IPS-18c (cell line): ENCODE measurements around the gene EIF2AK2.
A peak's percentile ranks its signal among the peaks of the same experiment; 100 is the strongest.

Source experiments
- H3K4me3 ChIP-seq: 2 replicates; pipeline ENCODE4 v1.7.0; 2013; ENCODE audit warnings: low read depth, mild to moderate bottlenecking, low read length, moderate library complexity; ENCODE audit not compliant: insufficient read depth
- H3K9me3 ChIP-seq: one replicate; pipeline ENCODE4 v1.6.1; 2013; ENCODE audit warnings: mild to moderate bottlenecking, low read length, moderate library complexity; ENCODE audit not compliant: control insufficient read depth, insufficient read depth

EIF2AK2 gene

DNA sequence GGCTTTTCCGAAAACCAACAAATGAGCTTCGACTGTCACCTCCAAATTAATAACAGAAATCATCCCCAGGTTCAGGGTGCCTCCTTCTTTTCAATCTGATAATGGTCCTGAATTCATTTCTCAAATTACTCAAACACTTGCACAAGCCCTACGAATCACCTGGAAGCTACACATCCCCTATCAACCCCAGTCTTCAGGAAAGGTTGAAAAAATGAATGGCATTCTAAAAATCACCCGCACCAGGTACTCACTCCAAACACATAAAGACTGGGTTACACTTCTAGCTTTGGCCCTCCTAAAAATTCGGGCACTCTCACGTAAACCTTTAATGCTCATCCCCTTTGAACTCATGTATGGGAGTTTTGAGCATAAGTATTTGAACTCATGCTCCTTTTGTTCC is 23.9 kb downstream of the EIF2AK2 start:
- no peaks in the 10 kb centered on the region for H3K9me3 ChIP-seq

DNA sequence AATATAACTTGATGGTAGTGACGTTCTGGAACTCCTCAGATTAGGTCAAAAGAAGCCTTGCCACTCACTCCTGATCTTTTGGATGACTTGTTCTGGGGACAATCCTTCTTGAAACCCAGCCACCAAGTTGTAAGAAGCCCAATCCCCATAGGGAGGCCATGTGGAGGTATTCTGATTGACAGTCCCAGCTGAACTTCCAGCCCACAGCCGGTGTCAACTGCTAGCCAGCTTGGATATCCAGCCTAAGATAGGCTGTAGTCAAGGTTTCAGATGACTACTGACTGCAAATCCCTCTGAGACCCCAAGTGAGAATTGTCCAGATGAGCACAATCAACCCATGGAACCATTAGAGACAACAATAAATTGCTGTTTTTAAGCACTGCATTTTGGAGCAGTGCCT is 31.4 kb downstream of the EIF2AK2 start:
- no peaks in the 10 kb centered on the region for H3K9me3 ChIP-seq
- H3K4me3 ChIP-seq, result no peak overlapping the region

More for the DNA sequence above, 23.9 kb downstream of the EIF2AK2 start:
- no peak overlapping the region for H3K4me3 ChIP-seq

DNA sequence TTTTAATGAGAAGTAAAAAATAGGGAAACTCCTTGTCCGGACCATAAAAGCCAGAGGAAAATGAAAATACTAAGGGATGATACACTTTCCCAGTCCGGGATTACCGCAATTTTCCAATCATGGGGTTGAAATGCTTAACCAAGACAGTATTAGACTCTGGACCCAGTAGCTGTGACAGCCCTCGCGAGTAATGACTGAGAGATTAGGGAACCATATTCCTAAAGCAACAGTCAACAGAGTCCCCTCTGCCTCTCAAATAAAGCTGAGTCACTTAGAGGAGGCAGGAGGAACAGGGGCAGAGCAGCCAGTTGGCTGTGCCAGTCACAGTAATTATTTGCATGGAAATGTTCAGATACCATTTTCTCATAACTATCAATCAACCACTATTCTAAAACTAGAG is 37.6 kb downstream of the EIF2AK2 start:
- no peak overlapping the region for H3K4me3 ChIP-seq
- no peaks in the 10 kb centered on the region for H3K9me3 ChIP-seq

DNA sequence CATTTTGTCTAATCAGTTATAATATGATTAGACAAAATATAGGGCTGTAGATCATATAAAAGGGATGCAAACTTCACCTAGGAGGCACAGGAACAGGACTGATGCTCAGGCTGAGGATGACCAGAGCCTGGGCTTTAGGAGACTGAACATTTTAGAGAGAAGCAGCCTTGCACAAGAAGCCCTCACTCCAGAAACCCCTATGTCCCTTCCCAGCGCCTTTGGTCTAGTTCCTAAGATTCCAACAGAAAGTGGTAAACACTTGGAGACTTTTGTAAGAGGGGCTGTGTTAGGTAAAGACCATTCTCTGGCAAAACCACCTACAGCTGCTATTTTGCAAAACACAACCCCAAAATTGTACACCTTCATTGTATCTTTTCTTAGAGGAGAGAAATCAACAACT is 39.2 kb downstream of the EIF2AK2 start:
- Histone ChIP-seq H3K9me3 (no peaks in the 10 kb centered on the region), H3K4me3 (no peak overlapping the region)

DNA sequence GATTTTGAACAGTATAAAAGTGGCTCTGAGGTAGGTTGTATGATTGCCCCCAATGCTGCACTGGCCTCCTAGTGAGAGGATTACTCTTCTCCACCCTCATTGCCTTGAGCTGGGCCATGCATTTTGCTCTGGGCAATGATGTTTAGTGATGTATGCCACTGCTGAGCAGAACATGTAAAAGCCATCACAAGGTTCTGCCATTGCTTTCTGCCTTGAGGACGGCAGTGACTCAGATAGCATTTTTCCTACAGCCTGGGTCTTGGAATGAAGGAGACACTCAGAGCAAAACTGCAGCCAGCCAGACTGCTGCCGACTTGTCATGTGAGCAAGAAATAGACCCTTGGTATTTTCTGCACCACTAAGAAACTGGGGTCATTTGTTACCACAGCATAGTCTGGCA is 44.8 kb downstream of the EIF2AK2 start:
- Histone ChIP-seq H3K4me3 (no peak overlapping the region), H3K9me3 (no peaks in the 10 kb centered on the region)

DNA sequence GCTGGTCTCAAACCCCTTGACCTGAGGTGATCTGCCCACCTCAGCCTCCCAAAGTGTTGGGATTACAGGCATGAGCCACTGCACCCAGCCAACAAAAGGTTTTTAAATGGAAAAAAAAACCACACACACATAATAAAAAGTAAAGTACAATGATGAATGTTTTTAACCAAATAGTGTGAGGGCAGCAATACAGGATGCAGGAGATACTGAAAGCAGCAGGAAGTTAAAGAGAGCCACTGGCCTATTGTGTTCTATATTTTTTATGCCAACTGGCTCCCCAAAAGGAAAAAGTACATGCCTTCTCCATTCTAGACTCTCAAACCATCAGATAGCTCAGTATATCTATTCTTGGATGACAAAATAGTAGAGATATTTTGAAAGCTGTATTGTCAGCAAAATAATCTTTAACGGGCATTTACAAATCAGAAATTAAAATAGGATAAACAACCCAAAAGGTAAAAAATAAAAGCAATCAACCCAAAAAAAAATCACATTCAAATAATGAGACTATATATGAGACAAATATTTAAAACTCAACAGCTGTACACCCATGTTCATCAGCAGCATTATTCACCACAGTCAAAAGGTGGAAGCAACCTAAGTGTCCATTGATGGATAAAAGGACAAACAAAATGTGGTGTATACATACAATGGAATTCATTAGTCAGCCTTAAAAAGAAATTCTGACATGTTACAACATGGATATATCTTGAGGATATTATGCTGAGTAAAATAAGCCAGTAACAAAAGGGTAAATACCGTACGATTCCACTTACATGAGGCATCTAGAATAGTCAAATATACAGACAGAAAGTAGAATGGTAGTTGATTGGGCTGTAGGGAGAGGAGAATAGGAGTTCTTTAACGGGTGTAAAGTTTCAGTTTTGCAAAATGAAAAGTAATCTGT is 46.2 kb downstream of the EIF2AK2 start:
- no peak overlapping the region for H3K4me3 ChIP-seq
- H3K9me3 ChIP-seq, result no peaks in the 10 kb centered on the region

DNA sequence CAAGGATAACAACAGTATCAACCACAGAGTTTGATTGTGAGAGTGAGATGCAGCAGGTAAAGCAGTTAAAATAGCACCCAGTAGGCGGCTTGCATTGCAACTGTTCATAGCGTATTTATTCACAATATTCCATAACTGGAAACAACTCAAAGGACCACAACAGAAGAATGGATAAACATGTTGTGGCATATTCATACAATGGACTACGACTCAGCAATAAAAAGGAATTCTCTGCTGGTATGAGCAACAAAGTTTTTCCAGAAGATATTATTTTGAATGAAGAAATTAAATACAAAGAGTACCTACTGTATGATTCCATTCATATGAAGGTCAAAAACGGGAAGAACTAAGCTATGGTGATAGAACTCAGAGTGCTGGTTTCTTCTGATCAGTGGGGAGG is 47.3 kb downstream of the EIF2AK2 start:
- Histone ChIP-seq H3K4me3 (no peak overlapping the region), H3K9me3 (no peaks in the 10 kb centered on the region)

DNA sequence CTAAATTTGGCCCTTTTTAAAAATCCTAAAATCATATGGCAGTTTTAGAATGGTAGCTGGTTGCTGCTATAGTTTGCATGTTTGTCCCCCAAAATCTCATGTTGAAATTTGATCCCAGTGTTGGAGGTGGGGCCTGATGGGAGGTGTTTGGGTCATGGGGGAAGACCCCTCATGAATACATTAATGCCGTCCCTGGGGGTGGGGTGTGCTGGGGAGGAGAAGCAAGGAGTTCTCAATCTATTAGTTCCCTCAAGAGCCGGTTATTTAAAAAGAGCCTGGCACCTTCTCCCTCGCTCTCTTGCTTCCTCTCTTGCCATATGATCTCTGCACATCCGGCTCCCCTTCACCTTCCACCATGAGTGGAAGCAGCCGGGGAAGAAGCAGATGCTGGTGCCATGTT is 51.6 kb downstream of the EIF2AK2 start:
- no peaks in the 10 kb centered on the region for H3K9me3 ChIP-seq
- no peak overlapping the region for H3K4me3 ChIP-seq

DNA sequence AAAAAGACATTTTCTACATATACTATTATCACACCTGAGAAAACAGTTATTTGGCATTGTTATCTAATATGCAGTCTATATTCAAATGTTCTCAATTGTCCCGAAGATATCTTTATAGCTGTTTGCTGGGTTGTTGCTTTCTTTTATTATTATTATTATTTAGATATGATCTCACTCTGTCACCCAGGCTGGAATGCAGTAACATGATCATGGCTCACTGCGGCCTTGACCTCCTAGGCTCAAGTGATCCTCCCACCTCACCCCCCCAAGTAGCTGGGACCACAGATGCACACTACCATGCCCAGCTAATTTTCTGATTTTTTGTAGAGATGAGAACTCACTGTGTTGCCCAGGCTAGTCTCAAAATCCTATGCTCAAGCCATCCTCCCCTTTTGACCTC is 52.6 kb downstream of the EIF2AK2 start:
- Histone ChIP-seq H3K9me3 (no peaks in the 10 kb centered on the region), H3K4me3 (no peak overlapping the region)

DNA sequence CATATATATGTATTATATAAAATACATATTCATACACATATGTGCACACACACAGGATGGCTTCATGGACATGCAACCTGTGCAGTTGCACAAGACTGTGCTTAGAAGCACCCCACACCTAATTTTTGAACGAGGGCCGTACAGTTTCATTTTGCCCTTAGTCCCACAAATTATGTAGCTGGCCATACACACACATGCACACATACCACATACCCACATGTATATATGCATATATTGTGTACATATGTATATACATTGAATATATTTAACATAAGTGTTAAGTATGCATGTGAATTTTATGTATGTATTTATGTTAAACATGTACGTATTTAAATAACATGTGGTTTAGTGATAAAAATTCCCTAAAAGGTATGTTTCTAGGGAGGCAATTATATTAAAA is 54.2 kb downstream of the EIF2AK2 start:
- H3K4me3 ChIP-seq, result no peak overlapping the region
- H3K9me3 ChIP-seq, result no peaks in the 10 kb centered on the region

DNA sequence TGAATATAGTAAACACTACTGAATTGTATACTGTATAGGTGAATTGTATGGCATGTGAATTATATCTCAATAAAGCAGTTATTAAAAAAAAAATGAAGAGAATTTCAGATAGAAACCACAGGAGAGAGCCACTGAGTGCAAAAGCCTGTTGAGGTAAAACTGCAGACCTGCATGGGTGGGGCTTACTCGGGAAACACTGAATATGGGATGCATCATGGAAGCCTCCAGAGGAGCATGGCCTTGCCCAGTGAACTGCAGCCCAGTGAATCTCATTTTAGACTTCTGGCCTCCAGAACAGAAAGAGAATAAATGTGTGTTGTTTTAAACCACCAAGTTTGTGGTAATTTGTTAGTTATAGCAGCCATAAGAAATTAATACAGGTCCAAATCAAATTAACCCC is 56.7 kb downstream of the EIF2AK2 start:
- Histone ChIP-seq H3K9me3 (no peaks in the 10 kb centered on the region), H3K4me3 (no peak overlapping the region)

DNA sequence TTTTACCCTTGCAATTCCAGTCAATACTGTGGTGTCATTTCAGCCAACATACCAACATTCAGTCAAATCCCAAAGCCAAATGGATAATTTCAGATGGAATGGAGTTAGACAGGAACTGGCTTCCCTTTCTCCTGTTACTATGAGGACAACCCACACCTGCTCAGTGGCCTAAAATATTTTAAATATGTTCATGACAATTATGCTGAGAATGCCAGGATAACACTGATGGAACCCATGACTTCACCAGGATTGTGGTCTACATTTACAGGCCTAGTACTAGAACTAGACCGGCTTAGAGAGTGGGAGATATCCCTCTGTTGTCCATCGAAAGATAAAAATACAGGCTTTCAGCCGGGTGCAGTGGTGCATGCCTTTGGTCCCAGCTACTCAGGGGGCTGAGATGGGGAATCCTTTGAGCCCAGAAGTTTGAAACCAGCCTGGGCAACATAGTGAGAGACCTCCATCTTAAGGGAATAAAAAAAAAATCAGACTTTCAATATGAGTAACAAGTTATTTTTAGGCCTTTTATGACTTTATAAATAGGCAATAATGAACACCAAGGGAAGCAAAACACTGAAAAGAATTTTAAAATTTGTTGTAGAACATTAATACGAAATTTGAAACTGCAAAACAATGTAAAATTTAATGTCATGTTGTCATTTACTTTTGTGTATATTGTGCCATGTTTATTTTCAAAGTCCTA is 58.2 kb downstream of the EIF2AK2 start:
- Histone ChIP-seq H3K4me3 (no peak overlapping the region), H3K9me3 (no peaks in the 10 kb centered on the region)

DNA sequence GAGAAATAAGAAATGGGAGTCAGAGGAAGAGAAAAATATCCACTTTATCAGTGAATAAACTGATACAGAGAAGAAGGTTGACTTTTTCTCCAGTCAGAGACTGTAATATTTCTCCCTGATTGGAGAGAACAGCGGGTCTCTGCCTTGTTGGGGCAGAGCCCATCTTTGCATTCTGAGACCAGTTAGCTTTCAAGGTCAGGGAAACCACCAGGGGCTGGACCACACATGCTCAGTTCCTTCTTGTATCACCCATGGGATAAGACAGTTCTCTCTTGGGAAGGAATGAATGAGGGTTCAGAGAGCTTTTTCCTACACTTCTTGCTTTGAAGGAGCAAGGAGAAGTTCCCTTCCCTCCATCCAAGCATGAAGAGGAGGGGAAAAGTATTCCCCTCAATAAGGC is 60.2 kb downstream of the EIF2AK2 start:
- H3K4me3 ChIP-seq, result no peak overlapping the region
- H3K9me3 ChIP-seq, result no peaks in the 10 kb centered on the region

DNA sequence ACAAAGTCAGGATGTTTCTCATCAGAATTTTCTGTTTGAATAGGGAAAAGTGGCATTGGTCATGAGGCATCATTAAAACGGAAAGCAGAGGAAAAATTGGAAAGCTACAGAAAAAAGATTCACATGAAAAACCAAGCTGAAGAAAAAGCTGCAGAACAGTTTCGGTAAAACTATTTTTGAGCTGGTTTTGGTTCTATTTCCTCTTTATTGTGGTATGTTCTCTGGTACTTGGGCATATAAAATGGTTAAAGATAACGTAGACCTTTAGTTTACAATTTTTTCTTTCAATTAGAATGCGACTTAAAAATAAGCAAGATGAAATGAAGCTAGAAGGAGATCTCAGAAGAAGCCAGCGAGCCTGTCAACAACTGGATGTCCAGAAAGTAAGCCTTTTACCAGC is 64.9 kb downstream of the EIF2AK2 start:
- Histone ChIP-seq H3K9me3 (no peaks in the 10 kb centered on the region), H3K4me3 (no peak overlapping the region)

DNA sequence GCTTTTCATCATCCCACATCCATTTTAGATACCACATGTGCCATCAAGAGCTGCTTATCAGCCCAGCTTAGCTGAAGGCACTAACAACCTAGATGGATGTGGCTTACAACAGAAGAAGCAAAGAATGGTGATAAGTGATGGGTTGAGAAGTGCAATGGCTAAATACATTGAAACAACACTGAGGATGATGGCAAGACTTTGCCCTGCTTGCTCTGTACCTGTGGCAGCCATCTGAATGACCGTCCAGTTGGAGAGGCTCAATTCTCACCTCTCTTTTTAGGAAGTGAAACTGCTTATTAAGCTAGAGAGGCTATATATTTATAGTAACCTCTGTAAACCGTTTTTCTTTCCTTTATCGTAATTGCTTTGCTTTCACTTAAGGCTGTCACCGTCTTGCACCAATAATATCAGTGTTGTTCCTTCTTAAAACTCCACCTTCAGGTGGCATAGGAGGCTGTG is 66.7 kb downstream of the EIF2AK2 start:
- Histone ChIP-seq H3K9me3 (no peaks in the 10 kb centered on the region), H3K4me3 (no peak overlapping the region)

DNA sequence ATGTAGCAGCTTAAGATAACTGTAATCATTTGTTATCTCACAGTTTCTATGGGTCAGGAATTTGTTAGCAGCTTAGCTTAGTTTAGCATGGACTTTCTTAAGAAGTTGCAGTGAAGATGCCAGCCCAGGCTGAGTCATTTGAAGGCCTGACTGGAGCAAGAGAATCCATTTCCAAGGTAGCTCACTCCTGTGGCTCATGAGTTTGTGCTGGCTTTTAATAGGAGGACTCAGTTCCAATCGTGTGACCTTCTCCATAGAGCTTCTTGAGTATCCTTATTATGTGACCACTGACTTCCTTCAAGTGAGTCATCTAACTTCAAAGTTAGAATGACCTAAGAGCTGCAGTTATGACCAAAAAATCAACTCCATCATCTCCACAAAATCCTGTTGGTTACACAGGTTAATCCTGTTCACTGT is 71.0 kb downstream of the EIF2AK2 start:
- H3K9me3 ChIP-seq, result no peaks in the 10 kb centered on the region

DNA sequence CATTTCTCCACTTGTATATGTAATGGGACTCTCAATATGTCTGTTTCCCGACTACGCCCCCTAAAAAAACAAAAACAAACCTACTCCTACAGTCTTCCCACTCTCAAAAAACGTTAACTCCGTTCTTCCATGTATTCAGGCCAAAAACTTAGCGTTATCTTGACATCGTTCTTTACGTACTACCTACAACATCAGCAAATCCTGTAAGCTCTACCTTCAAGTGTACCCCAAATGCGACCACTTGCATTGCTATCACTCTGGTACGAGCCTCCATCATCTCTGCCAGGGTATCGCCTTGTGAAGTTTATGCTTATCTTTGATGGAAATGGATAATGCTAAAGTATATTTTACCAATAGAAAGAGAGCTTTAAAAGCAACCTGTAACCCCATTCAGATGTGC is 72.0 kb downstream of the EIF2AK2 start:
- peak overlapping the region; percentile 92 for H3K4me3 ChIP-seq
- H3K9me3 ChIP-seq, result no peaks in the 10 kb centered on the region

More for the DNA sequence above, 71.0 kb downstream of the EIF2AK2 start:
- no peak overlapping the region for H3K4me3 ChIP-seq
